H1 (cell line): Measurements from ENCODE around the gene GSTO1. TPM values are rescaled to one million over a fixed set of nuclear protein-coding genes. Genes with fewer than 3 reads are reported as not detected.

Experiments used
- CTCF ChIA-PET: fragments of 300-600 bp; sonication (Branson Sonifier 250); formaldehyde crosslinking; loops from one replicate; lab custom pipeline; 2021; ENCODE audit not compliant: partially characterized antibody; lab: Charles Lee
- POLR2A ChIA-PET: fragments of 300-600 bp; sonication (Branson Sonifier 250); formaldehyde crosslinking; loops from one replicate; lab custom pipeline; 2021; ENCODE audit warnings: inconsistent platforms; ENCODE audit not compliant: partially characterized antibody; lab: Charles Lee
- DNase-seq, 2 experiments: peaks; one replicate each; pipeline versions ENCODE4 v3.0.0 to v3.0.0-alpha.2; 2010 to 2022; ENCODE audit warnings: low spot score in 2 of 2, low read depth in 1 of 2, mixed read lengths in 1 of 2
- FAIRE-seq: peaks from 2 replicates; lab custom pipeline; 2011; peaks lifted over from hg19 to GRCh38; lab: Jason Lieb, UNC
- H2AFZ ChIP-seq: 2 replicates; pipeline ENCODE4 v1.8.1; 2012; ENCODE audit warnings: low read length, inconsistent platforms
- H2AK5ac ChIP-seq: 2 replicates; pipeline ENCODE4 v1.6.1; 2013; ENCODE audit warnings: low read depth, low read length
- H2BK120ac ChIP-seq: replicated peaks from 2 replicates; pipeline ENCODE3; 2013; ENCODE audit warnings: low read depth, low read length, inconsistent platforms
- H2BK12ac ChIP-seq: 2 replicates; pipeline ENCODE4 v1.6.1; 2013; ENCODE audit warnings: low read depth, low read length
- H2BK15ac ChIP-seq: 2 replicates; pipeline ENCODE4 v1.6.1; 2013; ENCODE audit warnings: low read length
- H2BK20ac ChIP-seq: 2 replicates; pipeline ENCODE4 v1.6.1; 2013; ENCODE audit warnings: low read length
- H2BK5ac ChIP-seq: 2 replicates; pipeline ENCODE4 v1.6.1; 2013; ENCODE audit warnings: low read depth, low read length
- H3K14ac ChIP-seq: 2 replicates; pipeline ENCODE4 v1.6.1; 2013; ENCODE audit warnings: inconsistent platforms; ENCODE audit not compliant: insufficient read length
- H3K18ac ChIP-seq: 2 replicates; pipeline ENCODE4 v1.6.1; 2013; ENCODE audit warnings: low read length; ENCODE audit errors: extremely low read depth
- H3K23ac ChIP-seq: 2 replicates; pipeline ENCODE4 v1.6.1; 2013; ENCODE audit warnings: inconsistent platforms; ENCODE audit not compliant: insufficient read length
- H3K23me2 ChIP-seq: 2 replicates; pipeline ENCODE4 v1.6.1; 2013; ENCODE audit warnings: low read depth, low read length
- H3K27ac ChIP-seq: 2 replicates; pipeline ENCODE4 v1.6.1; 2011; ENCODE audit warnings: low read depth, low read length, inconsistent platforms
- H3K27me3 ChIP-seq, 4 experiments: replicated peaks in 1 of 4; 1 replicate in 1 of 4; 2 replicates in 3 of 4; pipeline versions ENCODE4 v1.6.1 to v1.8.1; 2011 to 2013; ENCODE audit warnings: low read length in 3 of 4, mild to moderate bottlenecking in 3 of 4, inconsistent platforms in 2 of 4, mixed read lengths in 2 of 4, moderate library complexity in 1 of 4; ENCODE audit not compliant: control insufficient read depth in 3 of 4, insufficient read depth in 3 of 4; ENCODE audit errors: extremely low read depth in 1 of 4
- H3K36me3 ChIP-seq, 4 experiments: 2 replicates each; pipeline versions ENCODE4 v1.6.1 to v1.8.1; 2011 to 2013; ENCODE audit warnings: mild to moderate bottlenecking in 4 of 4, low read length in 3 of 4, moderate library complexity in 2 of 4, control low read depth in 1 of 4, inconsistent platforms in 1 of 4; ENCODE audit not compliant: insufficient read depth in 4 of 4, control insufficient read depth in 2 of 4
- H3K4ac ChIP-seq: replicated peaks from 2 replicates; pipeline ENCODE3; 2013; ENCODE audit warnings: low read length, low read depth, mixed read lengths, inconsistent platforms; ENCODE audit not compliant: insufficient read length
- H3K4me1 ChIP-seq, 4 experiments: replicated peaks in 1 of 4; 1 replicate in 1 of 4; 2 replicates in 3 of 4; pipeline versions ENCODE4 v1.6.1 to v1.8.1; 2011 to 2013; ENCODE audit warnings: low read length in 3 of 4, inconsistent platforms in 2 of 4, mixed read lengths in 1 of 4; ENCODE audit not compliant: insufficient read depth in 4 of 4, control insufficient read depth in 3 of 4
- H3K4me2 ChIP-seq, 2 experiments: 2 replicates each; pipeline versions ENCODE4 v1.6.1 to v1.8.1; 2011 to 2013; ENCODE audit warnings: low read depth in 2 of 2, low read length in 2 of 2, control low read depth in 1 of 2, inconsistent platforms in 1 of 2, mild to moderate bottlenecking in 1 of 2; ENCODE audit not compliant: insufficient read depth in 1 of 2
- H3K4me3 ChIP-seq, 4 experiments: fragments of 200-600, 300-600 bp in 1 of 4; sonication (generic), shearing (Covaris generic), sonication (Bioruptor Twin) in 1 of 4; 2 replicates each; pipeline versions ENCODE4 v1.5.1 to v1.8.1; 2011 to 2016; ENCODE audit warnings: low read length in 4 of 4, low read depth in 3 of 4, control low read depth in 2 of 4, inconsistent platforms in 2 of 4, mild to moderate bottlenecking in 2 of 4, mixed read lengths in 1 of 4, moderate library complexity in 1 of 4; ENCODE audit not compliant: insufficient read depth in 2 of 4; ENCODE audit errors: extremely low read depth in 1 of 4
- H3K56ac ChIP-seq: replicated peaks from 2 replicates; pipeline ENCODE3; 2013; ENCODE audit warnings: low read depth, mild to moderate bottlenecking, mixed read lengths, low read length, inconsistent platforms; ENCODE audit not compliant: insufficient read length
- H3K79me1 ChIP-seq: 2 replicates; pipeline ENCODE4 v1.6.1; 2013; ENCODE audit warnings: low read depth, low read length, control low read depth
- H3K79me2 ChIP-seq, 2 experiments: 2 replicates each; pipeline versions ENCODE4 v1.6.1 to v1.8.1; 2012 to 2013; ENCODE audit warnings: low read length in 2 of 2, mild to moderate bottlenecking in 2 of 2, inconsistent platforms in 1 of 2; ENCODE audit not compliant: insufficient read depth in 2 of 2, control insufficient read depth in 1 of 2
- H3K9ac ChIP-seq, 4 experiments: replicated peaks in 1 of 4; 1 replicate in 1 of 4; 2 replicates in 3 of 4; pipeline versions ENCODE4 v1.6.1 to v1.8.1; 2011 to 2013; ENCODE audit warnings: low read depth in 3 of 4, low read length in 3 of 4, control low read depth in 2 of 4, mild to moderate bottlenecking in 2 of 4, moderate library complexity in 2 of 4, inconsistent platforms in 1 of 4; ENCODE audit errors: extremely low read depth in 1 of 4
- H3K9me3 ChIP-seq, 2 experiments: 2 replicates each; pipeline versions ENCODE4 v1.6.1 to v1.8.1; 2012 to 2013; ENCODE audit warnings: mild to moderate bottlenecking in 2 of 2, moderate library complexity in 2 of 2, control low read depth in 1 of 2, inconsistent platforms in 1 of 2, low read depth in 1 of 2, low read length in 1 of 2, mixed read lengths in 1 of 2; ENCODE audit not compliant: insufficient read depth in 2 of 2
- H4K20me1 ChIP-seq, 2 experiments: replicated peaks in 1 of 2; 2 replicates each; pipeline versions ENCODE3 to v1.8.1; 2011 to 2013; ENCODE audit warnings: inconsistent platforms in 2 of 2, low read length in 2 of 2, mild to moderate bottlenecking in 1 of 2; ENCODE audit not compliant: insufficient read depth in 2 of 2, control insufficient read depth in 1 of 2
- H4K5ac ChIP-seq: 2 replicates; pipeline ENCODE4 v1.6.1; 2013; ENCODE audit warnings: low read length, low read depth, mixed read lengths, inconsistent platforms; ENCODE audit not compliant: insufficient read length
- H4K8ac ChIP-seq: 2 replicates; pipeline ENCODE4 v1.8.0; 2013; ENCODE audit warnings: mild to moderate bottlenecking, moderate library complexity, low read length, inconsistent platforms; ENCODE audit not compliant: insufficient read depth; ENCODE audit errors: extremely low read depth
- H4K91ac ChIP-seq: replicated peaks from 2 replicates; pipeline ENCODE3; 2013; ENCODE audit warnings: low read length, mixed read lengths, inconsistent platforms; ENCODE audit not compliant: insufficient read length
- CREB1 ChIP-seq: IDR thresholded peaks from 2 replicates; pipeline ENCODE4 v1.6.1; 2012; ENCODE audit warnings: inconsistent platforms
- GABPA ChIP-seq: IDR thresholded peaks from 2 replicates; pipeline ENCODE4 v1.6.1; 2011; ENCODE audit warnings: mild to moderate bottlenecking, low read length, moderate library complexity, borderline replicate concordance; ENCODE audit not compliant: insufficient read depth
- JUND ChIP-seq: IDR thresholded peaks from 2 replicates; pipeline ENCODE4 v1.6.1; 2011; ENCODE audit warnings: mild to moderate bottlenecking, improper control_type of control experiment, low read length
- KDM5A ChIP-seq: fragments of 200-600 bp; IDR thresholded peaks from 2 replicates; pipeline ENCODE4 v1.7.1; 2012; ENCODE audit warnings: mild to moderate bottlenecking, low read length, inconsistent platforms, mixed read lengths
- NANOG ChIP-seq: IDR thresholded peaks from 2 replicates; pipeline ENCODE4 v1.6.1; 2011; ENCODE audit warnings: low read length, low read depth, mild to moderate bottlenecking, inconsistent platforms; ENCODE audit not compliant: insufficient read depth, poor library complexity, severe bottlenecking
- RAD21 ChIP-seq, 2 experiments: IDR thresholded peaks in 1 of 2; conservative IDR thresholded peaks in 1 of 2; 2 replicates each; pipeline ENCODE4 v1.6.1; 2011; ENCODE audit warnings: low read depth in 2 of 2, low read length in 2 of 2, improper control_type of control experiment in 1 of 2, inconsistent platforms in 1 of 2, mild to moderate bottlenecking in 1 of 2, moderate library complexity in 1 of 2
- SAP30 ChIP-seq: fragments of 300-600 bp; sonication (generic); IDR thresholded peaks from 2 replicates; pipeline ENCODE4 v1.7.1; 2012; ENCODE audit warnings: low read length, moderate library complexity, mild to moderate bottlenecking, inconsistent platforms; ENCODE audit not compliant: insufficient read depth, insufficient replicate concordance
- TAF7 ChIP-seq: optimal IDR thresholded peaks from 2 replicates; pipeline ENCODE3; 2011; ENCODE audit warnings: low read depth, mild to moderate bottlenecking, inconsistent platforms, low read length, moderate library complexity, borderline replicate concordance
- WGBS, 2 experiments: shearing (Covaris generic) in 1 of 2; methylation state at CpG; one replicate each; pipeline versions ENCODE4 v1.1.6 to v1.1.7; 2013 to 2015; ENCODE audit warnings: low lambda C conversion rate in 2 of 2, mixed read lengths in 2 of 2, inconsistent platforms in 1 of 2, low coverage in 1 of 2, missing lambda C conversion rate in 1 of 2; ENCODE audit not compliant: insufficient replicate concordance in 2 of 2, insufficient coverage in 1 of 2, insufficient read length in 1 of 2; ENCODE audit errors: extremely low coverage in 1 of 2, missing lambda C conversion rate in 1 of 2; 5-methylcytosine and 5-hydroxymethylcytosine counted together
- polyA plus RNA-seq, 7 experiments: library from polyadenylated mRNA; depleted of rRNA in 3 of 7; stranded (reverse) in 5 of 7; unstranded in 2 of 7; fragments of >200 nt in 5 of 7; fragments of 200-250 nt in 2 of 7; gene quantifications; 1 replicate in 5 of 7; 2 replicates in 1 of 7; 4 replicates in 1 of 7; pipeline versions ENCODE4 v1.2.1 to v1.2.3, GENCODE V29; 2011 to 2013; ENCODE audit warnings: missing spikeins in 2 of 7, mixed read lengths in 2 of 7
- total RNA-seq: library from RNA; stranded (reverse); fragmentation: NEBNext Ultra II Directional; extraction: Animal tissue kit (Norgen Biotek cat#: 25700); gene quantifications from 2 replicates; pipeline ENCODE4 v1.2.1, GENCODE V29; 2021
- TF ChIP-seq, protein P1 (sequence below): IDR thresholded peaks from 2 replicates; pipeline ENCODE4 v1.6.1; 2011; ENCODE audit warnings: low read depth, mild to moderate bottlenecking, low read length; ENCODE audit not compliant: insufficient read depth

GSTO1 gene
- total and polyA plus RNA-seq, 2 of the 8 experiments (the other 6 are each of a cell fraction or from before 2014, with no cell fraction given), result 22.4 to 32.5 TPM

DNA sequence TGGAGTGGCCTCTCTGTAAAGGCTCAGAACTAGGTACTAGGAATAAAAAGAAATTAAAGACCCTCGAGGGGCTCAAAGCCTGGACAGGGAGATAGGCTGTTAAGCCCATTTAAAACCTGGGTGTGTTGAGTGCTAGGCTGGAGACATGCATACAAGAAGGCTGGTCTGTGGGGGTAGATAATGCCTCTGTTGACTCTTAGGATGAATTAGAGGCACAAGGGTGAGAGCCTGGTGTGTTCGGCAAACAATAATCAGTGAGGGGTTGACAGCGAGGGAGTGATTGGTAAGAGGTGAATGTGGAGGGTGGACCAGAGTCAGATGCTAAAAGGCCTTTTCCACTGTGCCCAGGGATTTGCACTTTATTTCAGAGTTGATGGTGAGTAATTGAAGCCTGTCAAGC lies 27.0 kb downstream of the GSTO1 start:
- Histone ChIP-seq H3K4me1 (no peaks in the 10 kb centered on the region), H3K27me3 (no peaks in the 10 kb centered on the region), H2BK12ac (no peak overlapping the region), H3K9me3 (no peaks in the 10 kb centered on the region), H2AFZ (no peak overlapping the region), H4K8ac (no peak overlapping the region), H3K79me2 (no peaks in the 10 kb centered on the region), H3K14ac (no peak overlapping the region), H4K20me1 (no peaks in the 10 kb centered on the region), H2BK15ac (no peak overlapping the region), H4K91ac (no peak overlapping the region), H2BK5ac (no peak overlapping the region), H2BK20ac (no peak overlapping the region), H2BK120ac (no peak overlapping the region), H3K36me3 (peaks cover 0 to 2% (median 0%) of the 10 kb centered on the region in 4 experiments; a peak in 2 of 8 replicates), H3K27ac (no peak overlapping the region), H3K56ac (no peak overlapping the region), H3K4me3 (no peak overlapping the region), H3K23ac (no peak overlapping the region), H3K18ac (no peak overlapping the region), H3K4me2 (no peak overlapping the region), H3K4ac (no peak overlapping the region), H3K9ac (no peak overlapping the region), H3K23me2 (no peaks in the 10 kb centered on the region), H2AK5ac (no peak overlapping the region), H4K5ac (no peak overlapping the region), H3K79me1 (no peaks in the 10 kb centered on the region)
- DNase-seq (no peak), FAIRE-seq (no peak)
- ChIA-PET CTCF (interaction anchor here (1.6 to 5.6 kb wide), 6 partner anchors 7 to 69 kb away, joined by 5 to 45 read pairs (median 16); no protein-coding TSS in a partner anchor), POLR2A (no interaction called here)
- 83% methylated on average over 3 of the region's 3 CpGs; no CpG with 5 or more reads in 1 of the 2 experiments for WGBS, 2 experiments
- TF ChIP-seq JUND (no peak), TAF7 (no peak), NANOG (no peak), SAP30 (no peak), RAD21 (IDR thresholded peaks at IDR 0.05 in 1 of 2, conservative IDR thresholded peaks at IDR 0.05 in 1 of 2; ENCODE audit: low read depth in 2 of 2, low read length in 2 of 2) (no peak), CREB1 (no peak), KDM5A (no peak), GABPA (no peak)
- TF ChIP-seq, protein P1, sequence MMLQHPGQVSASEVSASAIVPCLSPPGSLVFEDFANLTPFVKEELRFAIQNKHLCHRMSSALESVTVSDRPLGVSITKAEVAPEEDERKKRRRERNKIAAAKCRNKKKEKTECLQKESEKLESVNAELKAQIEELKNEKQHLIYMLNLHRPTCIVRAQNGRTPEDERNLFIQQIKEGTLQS, result no peak
